Erythroblast (primary cell): ENCODE data around the gene NOD1.

Source experiments
- GATA1 ChIP-seq: IDR thresholded peaks from 2 replicates; pipeline ENCODE4 v1.6.1; 2011; ENCODE audit warnings: low read depth, mild to moderate bottlenecking, control low read depth, low read length, moderate library complexity
- POLR2A ChIP-seq: IDR thresholded peaks from 2 replicates; pipeline ENCODE4 v1.6.1; 2011; ENCODE audit warnings: mild to moderate bottlenecking, low read length

GRCh38 chr7:30437823-30438574 lies 40.6 kb downstream of the NOD1 start:
- TF ChIP-seq POLR2A = no peak
- no peak for TF ChIP-seq GATA1
